H1 (cell line): ENCODE results near the gene RAB2B.

Experiments
- ATF2 ChIP-seq: IDR thresholded peaks from 2 replicates; pipeline ENCODE4 v1.6.1; 2012; ENCODE audit warnings: low read length, inconsistent platforms
- ATF3 ChIP-seq: IDR thresholded peaks from 2 replicates; pipeline ENCODE4 v1.6.1; 2011; ENCODE audit warnings: low read depth, mild to moderate bottlenecking, low read length; ENCODE audit not compliant: insufficient read depth
- BCL11A ChIP-seq, 2 experiments: IDR thresholded peaks; one replicate each; pipeline ENCODE4 v1.6.1; 2011; ENCODE audit warnings: low read depth in 2 of 2, low read length in 2 of 2, mild to moderate bottlenecking in 2 of 2
- CBX8 ChIP-seq: fragments of 300-800, 300-1000 bp; sonication (generic); IDR thresholded peaks from 2 replicates; pipeline ENCODE4 v1.7.1; 2016; ENCODE audit warnings: low read depth, low read length, borderline replicate concordance
- CTCF ChIP-seq, 3 experiments: IDR thresholded peaks; 1 replicate in 2 of 3; 2 replicates in 1 of 3; pipeline versions ENCODE4 v1.5.1 to v1.6.1; 2011; ENCODE audit warnings: low read length in 3 of 3, mild to moderate bottlenecking in 3 of 3, inconsistent platforms in 2 of 3, low read depth in 1 of 3, moderate library complexity in 1 of 3; ENCODE audit not compliant: insufficient read depth in 1 of 3; ENCODE audit errors: control extremely low read depth in 1 of 3
- EP300 ChIP-seq, 2 experiments: IDR thresholded peaks; 1 replicate in 1 of 2; 2 replicates in 1 of 2; pipeline ENCODE4 v1.6.1; 2011 to 2012; ENCODE audit warnings: low read depth in 2 of 2, low read length in 2 of 2, mild to moderate bottlenecking in 2 of 2, borderline replicate concordance in 1 of 2, inconsistent platforms in 1 of 2, moderate library complexity in 1 of 2
- EZH2 ChIP-seq: fragments of 200-600 bp; sonication (generic); IDR thresholded peaks from 2 replicates; pipeline ENCODE4 v1.7.1; 2012; ENCODE audit warnings: low read depth, mild to moderate bottlenecking, moderate library complexity, low read length, inconsistent platforms; ENCODE audit not compliant: severe bottlenecking
- JUND ChIP-seq: IDR thresholded peaks from 2 replicates; pipeline ENCODE4 v1.6.1; 2011; ENCODE audit warnings: mild to moderate bottlenecking, improper control_type of control experiment, low read length
- MAX ChIP-seq: IDR thresholded peaks from 2 replicates; pipeline ENCODE4 v1.6.1; 2012; ENCODE audit warnings: inconsistent platforms
- POLR2A ChIP-seq, 2 experiments: IDR thresholded peaks; 1 replicate in 1 of 2; 2 replicates in 1 of 2; pipeline ENCODE4 v1.6.1; 2011; ENCODE audit warnings: low read depth in 2 of 2, low read length in 2 of 2, mild to moderate bottlenecking in 2 of 2; ENCODE audit errors: control extremely low read depth in 1 of 2
- POLR2AphosphoS5 ChIP-seq: IDR thresholded peaks from 2 replicates; pipeline ENCODE4 v1.6.1; 2011; ENCODE audit warnings: low read depth, low read length
- SIN3A ChIP-seq, 2 experiments: IDR thresholded peaks in 1 of 2; conservative IDR thresholded peaks in 1 of 2; 2 replicates each; pipeline ENCODE4 v1.6.1; 2011 to 2012; ENCODE audit warnings: low read length in 2 of 2, improper control_type of control experiment in 1 of 2, low read depth in 1 of 2, mild to moderate bottlenecking in 1 of 2
- USF2 ChIP-seq: IDR thresholded peaks from 2 replicates; pipeline ENCODE4 v1.6.1; 2011; ENCODE audit warnings: low read length, improper control_type of control experiment
- ZNF274 ChIP-seq: IDR thresholded peaks from 2 replicates; pipeline ENCODE4 v1.7.0; 2012; ENCODE audit warnings: low read length, borderline replicate concordance; ENCODE audit errors: extremely low read depth

- TF ChIP-seq SIN3A (conservative IDR thresholded peaks at IDR 0.05 in 1 of 2, IDR thresholded peaks at IDR 0.05 in 1 of 2; ENCODE audit: low read depth in 1 of 2, low read length in 2 of 2), result peak in 1 of 2 experiments; percentile 94; a peak in 2 of 4 replicates
- peak; percentile 83 to 99 (median 99) for TF ChIP-seq CTCF (IDR thresholded peaks at IDR 0.05; ENCODE audit: control extremely low read depth in 1 of 3, insufficient read depth in 1 of 3, low read depth in 1 of 3, low read length in 3 of 3)
- peak; percentile 38; the same call in 1 of the 2 replicates for TF ChIP-seq JUND
- TF ChIP-seq POLR2AphosphoS5, result peak; percentile 72
- TF ChIP-seq EZH2, result no peak
- TF ChIP-seq EP300 (IDR thresholded peaks at IDR 0.05; ENCODE audit: borderline replicate concordance in 1 of 2, low read depth in 2 of 2, low read length in 2 of 2), result peak in 1 of 2 experiments; percentile 66; a peak in 2 of 3 replicates
- TF ChIP-seq POLR2A (IDR thresholded peaks at IDR 0.05; ENCODE audit: control extremely low read depth in 1 of 2, low read depth in 2 of 2, low read length in 2 of 2), result peak in 1 of 2 experiments; percentile 71; a peak in 2 of 3 replicates
- no peak for TF ChIP-seq BCL11A (IDR thresholded peaks at IDR 0.05; ENCODE audit: low read depth in 2 of 2, low read length in 2 of 2)
- TF ChIP-seq ATF3, result 0 out of 2 replicates have a peak, but pooled peaks have one; percentile 34
- no peak for TF ChIP-seq ZNF274
- TF ChIP-seq CBX8, result no peak
- TF ChIP-seq USF2, result no peak
- peak; percentile 40; the same call in 1 of the 2 replicates for TF ChIP-seq MAX
- TF ChIP-seq ATF2, result 0 out of 2 replicates have a peak, but pooled peaks have one; percentile 66
Observed at GRCh38 chr14:21476925-21477681, at the start of gene RAB2B, which contains the start of gene TOX4.
